HCT116 (cell line): ENCODE data around the gene PXT1.

Experiments
- CTCF ChIP-seq, 3 experiments: fragments of 200-600 bp in 1 of 3; sonication (generic) in 1 of 3; IDR thresholded peaks in 2 of 3; conservative IDR thresholded peaks in 1 of 3; 2 replicates each; pipeline ENCODE4 v1.5.1; 2012 to 2017; ENCODE audit warnings: low read depth in 2 of 3, low read length in 2 of 3, antibody characterized with exemption in 1 of 3, borderline replicate concordance in 1 of 3, control low read depth in 1 of 3, mild to moderate bottlenecking in 1 of 3, mixed read lengths in 1 of 3, mixed run types in 1 of 3, moderate library complexity in 1 of 3; ENCODE audit not compliant: insufficient read depth in 1 of 3
- EZH2phosphoT487 ChIP-seq: fragments of 200-600 bp; IDR thresholded peaks from 2 replicates; pipeline ENCODE4 v1.6.1; 2018; ENCODE audit warnings: antibody characterized with exemption, borderline replicate concordance
- JUND ChIP-seq: IDR thresholded peaks from 2 replicates; pipeline ENCODE4 v1.6.1; 2012
- POLR2A ChIP-seq: IDR thresholded peaks from 2 replicates; pipeline ENCODE4 v1.7.0; 2011; ENCODE audit warnings: borderline replicate concordance; ENCODE audit not compliant: insufficient read depth, insufficient read length; ENCODE audit errors: extremely low read depth
- POLR2AphosphoS5 ChIP-seq: IDR thresholded peaks from 2 replicates; pipeline ENCODE4 v1.6.1; 2011; ENCODE audit warnings: mild to moderate bottlenecking, low read depth, low read length, moderate library complexity
- RAD21 ChIP-seq: IDR thresholded peaks from 2 replicates; pipeline ENCODE4 v1.6.1; 2012; ENCODE audit warnings: low read depth, mild to moderate bottlenecking
- SP1 ChIP-seq: IDR thresholded peaks from 2 replicates; pipeline ENCODE4 v1.6.1; 2012; ENCODE audit warnings: low read depth
- ZBTB33 ChIP-seq: IDR thresholded peaks from 2 replicates; pipeline ENCODE4 v1.6.1; 2011; ENCODE audit warnings: mild to moderate bottlenecking, low read length, moderate library complexity; ENCODE audit not compliant: insufficient replicate concordance; ENCODE audit errors: extremely low read depth

GRCh38 chr6:36463676-36464075, 21.0 kb upstream of the PXT1 start:
- TF ChIP-seq ZBTB33 (no peak), CTCF (IDR thresholded peaks at IDR 0.05 in 2 of 3, conservative IDR thresholded peaks at IDR 0.05 in 1 of 3; ENCODE audit: borderline replicate concordance in 1 of 3, insufficient read depth in 1 of 3, low read depth in 2 of 3, low read length in 2 of 3) (no peak), POLR2AphosphoS5 (no peak), POLR2A (no peak), SP1 (no peak), JUND (no peak), EZH2phosphoT487 (no peak), RAD21 (no peak)
